HCT116 (cell line): ENCODE data around the gene MADD. TPM values are rescaled to one million over a fixed set of nuclear protein-coding genes. Genes with fewer than 3 reads are reported as not detected.

Experiments used
- ATAC-seq: fragments of 200-7000 bp; cut with Tn5 transposase; 2 replicates; pipeline ENCODE4 v1.9.1; 2020; ENCODE audit warnings: mild to moderate bottlenecking, moderate library complexity
- BruUV-seq: library from RNA; stranded (reverse); fragments of 400-500 nt; replicated peaks from 2 replicates; lab custom pipeline; 2021; lab: Mats Ljungman, UMichigan
- CTCF ChIA-PET: fragments of 300-600 bp; sonication (Branson Sonifier 250); formaldehyde crosslinking; loops from one replicate; lab custom pipeline; 2021; ENCODE audit warnings: antibody characterized with exemption; lab: Charles Lee
- POLR2A ChIA-PET: fragments of 300-600, 350-600 bp; sonication (Branson Sonifier 250); formaldehyde crosslinking; loops from one replicate; lab custom pipeline; 2021; ENCODE audit warnings: antibody characterized with exemption; lab: Charles Lee
- RAD21 ChIA-PET, 2 experiments: fragments of 300-600 bp; sonication (Branson Sonifier 250); formaldehyde crosslinking; loops; one replicate each; lab custom pipeline; 2023; ENCODE audit warnings: low total read pairs in 2 of 2; ENCODE audit not compliant: uncharacterized antibody in 2 of 2, unreplicated experiment in 2 of 2, low non-redundant PET in 1 of 2; lab: Charles Lee
- DNase-seq: peaks from one replicate; pipeline ENCODE4 v3.0.0-alpha.2; 2010; ENCODE audit warnings: low read depth, low spot score
- H2AFZ ChIP-seq: fragments of 200-600 bp; shearing (Covaris generic), sonication (generic); 2 replicates; pipeline ENCODE4 v1.6.1; 2017; ENCODE audit warnings: low read depth, mixed run types, mixed read lengths, antibody characterized with exemption, low read length; ENCODE audit not compliant: poor library complexity, severe bottlenecking
- H3K27ac ChIP-seq: 2 replicates; pipeline ENCODE4 v1.5.1; 2012; ENCODE audit warnings: low read depth, low read length
- H3K27me3 ChIP-seq: fragments of 200-600 bp; sonication (generic); 2 replicates; pipeline ENCODE4 v1.6.1; 2016; ENCODE audit warnings: mixed run types, low read length, mixed read lengths; ENCODE audit not compliant: insufficient read depth
- H3K36me3 ChIP-seq, 2 experiments: fragments of 200-500 bp in 1 of 2; fragments of 200-600 bp in 1 of 2; sonication (Bioruptor generic) in 1 of 2; sonication (generic) in 1 of 2; 2 replicates each; pipeline versions ENCODE4 v1.5.1 to v1.6.1; 2014 to 2016; ENCODE audit warnings: low read length in 2 of 2, inconsistent platforms in 1 of 2, mixed read lengths in 1 of 2, mixed run types in 1 of 2; ENCODE audit not compliant: insufficient read depth in 2 of 2, control insufficient read depth in 1 of 2
- H3K4me1 ChIP-seq, 2 experiments: fragments of 200-600 bp in 1 of 2; sonication (generic) in 1 of 2; 2 replicates each; pipeline versions ENCODE4 v1.5.1 to v1.6.1; 2012 to 2017; ENCODE audit warnings: low read length in 2 of 2, inconsistent platforms in 1 of 2, mild to moderate bottlenecking in 1 of 2, mixed read lengths in 1 of 2, mixed run types in 1 of 2, moderate library complexity in 1 of 2; ENCODE audit not compliant: insufficient read depth in 2 of 2, control insufficient read depth in 1 of 2
- H3K4me2 ChIP-seq: fragments of 200-600 bp; sonication (generic); 2 replicates; pipeline ENCODE4 v1.6.1; 2017; ENCODE audit warnings: mixed run types, low read length, mixed read lengths
- H3K4me3 ChIP-seq, 2 experiments: fragments of 200-600 bp in 1 of 2; sonication (generic) in 1 of 2; replicated peaks in 1 of 2; 2 replicates each; pipeline ENCODE4 v1.5.1; 2011 to 2016; ENCODE audit warnings: low read length in 2 of 2, control low read depth in 1 of 2, low read depth in 1 of 2, mild to moderate bottlenecking in 1 of 2, mixed read lengths in 1 of 2, mixed run types in 1 of 2
- H3K79me2 ChIP-seq: fragments of 200-600 bp; sonication (generic); 2 replicates; pipeline ENCODE4 v1.6.1; 2017; ENCODE audit warnings: mild to moderate bottlenecking, mixed run types, low read length, moderate library complexity, mixed read lengths; ENCODE audit not compliant: insufficient read depth
- H3K9ac ChIP-seq: fragments of 200-600 bp; sonication (generic); 2 replicates; pipeline ENCODE4 v1.6.1; 2016; ENCODE audit warnings: low read length, mixed read lengths
- H3K9me2 ChIP-seq: fragments of 200-600 bp; sonication (generic), shearing (Covaris generic); 2 replicates; pipeline ENCODE4 v1.6.1; 2017; ENCODE audit warnings: mixed run types, mild to moderate bottlenecking, moderate library complexity; ENCODE audit not compliant: insufficient read depth
- H3K9me3 ChIP-seq, 2 experiments: fragments of 200-500 bp in 1 of 2; fragments of 200-600 bp in 1 of 2; sonication (Bioruptor generic) in 1 of 2; sonication (generic) in 1 of 2; 2 replicates each; pipeline ENCODE4 v1.6.1; 2014 to 2017; ENCODE audit warnings: low read length in 2 of 2, mixed read lengths in 2 of 2, inconsistent platforms in 1 of 2, low read depth in 1 of 2, mild to moderate bottlenecking in 1 of 2, mixed run types in 1 of 2, moderate library complexity in 1 of 2; ENCODE audit not compliant: control insufficient read depth in 1 of 2, insufficient read depth in 1 of 2
- H4K20me1 ChIP-seq: fragments of 200-600 bp; sonication (generic), shearing (Covaris generic); 2 replicates; pipeline ENCODE4 v1.6.1; 2017; ENCODE audit warnings: mixed run types, mild to moderate bottlenecking, moderate library complexity; ENCODE audit not compliant: insufficient read depth
- CBX3 ChIP-seq: IDR thresholded peaks from 2 replicates; pipeline ENCODE4 v1.6.1; 2012; ENCODE audit warnings: low read depth
- CEBPB ChIP-seq: IDR thresholded peaks from 2 replicates; pipeline ENCODE4 v1.6.1; 2012; ENCODE audit warnings: low read depth
- ELF1 ChIP-seq: IDR thresholded peaks from 2 replicates; pipeline ENCODE4 v1.6.1; 2012; ENCODE audit warnings: low read depth, borderline replicate concordance
- EZH2phosphoT487 ChIP-seq: fragments of 200-600 bp; IDR thresholded peaks from 2 replicates; pipeline ENCODE4 v1.6.1; 2018; ENCODE audit warnings: antibody characterized with exemption, borderline replicate concordance
- FOSL1 ChIP-seq: IDR thresholded peaks from 2 replicates; pipeline ENCODE4 v1.6.1; 2012; ENCODE audit warnings: low read depth
- JUND ChIP-seq: IDR thresholded peaks from 2 replicates; pipeline ENCODE4 v1.6.1; 2012
- POLR2AphosphoS5 ChIP-seq: IDR thresholded peaks from 2 replicates; pipeline ENCODE4 v1.6.1; 2011; ENCODE audit warnings: mild to moderate bottlenecking, low read depth, low read length, moderate library complexity
- RAD21 ChIP-seq: IDR thresholded peaks from 2 replicates; pipeline ENCODE4 v1.6.1; 2012; ENCODE audit warnings: low read depth, mild to moderate bottlenecking
- SP1 ChIP-seq: IDR thresholded peaks from 2 replicates; pipeline ENCODE4 v1.6.1; 2012; ENCODE audit warnings: low read depth
- SRF ChIP-seq: IDR thresholded peaks from 2 replicates; pipeline ENCODE4 v1.6.1; 2012; ENCODE audit warnings: low read depth
- TCF7L2 ChIP-seq: IDR thresholded peaks from 2 replicates; pipeline ENCODE4 v1.7.0; 2011; ENCODE audit warnings: borderline replicate concordance, inconsistent platforms; ENCODE audit not compliant: insufficient read depth, insufficient read length; ENCODE audit errors: extremely low read depth
- ZNF274 ChIP-seq: fragments of 200-500 bp; sonication (Bioruptor generic); IDR thresholded peaks from 2 replicates; pipeline ENCODE4 v1.6.1; 2014; ENCODE audit warnings: mild to moderate bottlenecking, low read depth, low read length, inconsistent platforms
- intact Hi-C: fragments of 100-400 bp; cut with micrococcal nuclease; formaldehyde crosslinking; loops from 2 replicates; pipeline ENCODE4 v1.10.0; 2022
- total RNA-seq: library from RNA; stranded (reverse); gene quantifications from one replicate; pipeline ENCODE4 v1.2.1, GENCODE V29; 2021; ENCODE audit not compliant: unreplicated experiment
- TF ChIP-seq, protein P1 (sequence below): IDR thresholded peaks from 2 replicates; pipeline ENCODE4 v1.6.1; 2012
- TF ChIP-seq, protein P2 (sequence below), 3 experiments: fragments of 200-600 bp in 1 of 3; sonication (generic) in 1 of 3; IDR thresholded peaks in 2 of 3; conservative IDR thresholded peaks in 1 of 3; 2 replicates each; pipeline ENCODE4 v1.5.1; 2012 to 2017; ENCODE audit warnings: low read depth in 2 of 3, low read length in 2 of 3, antibody characterized with exemption in 1 of 3, borderline replicate concordance in 1 of 3, control low read depth in 1 of 3, mild to moderate bottlenecking in 1 of 3, mixed read lengths in 1 of 3, mixed run types in 1 of 3, moderate library complexity in 1 of 3; ENCODE audit not compliant: insufficient read depth in 1 of 3
- TF ChIP-seq, protein P3 (sequence below): IDR thresholded peaks from 2 replicates; pipeline ENCODE4 v1.6.1; 2012; ENCODE audit warnings: low read depth
- TF ChIP-seq, protein P4 (sequence below): IDR thresholded peaks from 2 replicates; pipeline ENCODE4 v1.6.1; 2012

Gene MADD
- total RNA-seq, 1 experiment from 2014 or later: 37.1 TPM

DNA sequence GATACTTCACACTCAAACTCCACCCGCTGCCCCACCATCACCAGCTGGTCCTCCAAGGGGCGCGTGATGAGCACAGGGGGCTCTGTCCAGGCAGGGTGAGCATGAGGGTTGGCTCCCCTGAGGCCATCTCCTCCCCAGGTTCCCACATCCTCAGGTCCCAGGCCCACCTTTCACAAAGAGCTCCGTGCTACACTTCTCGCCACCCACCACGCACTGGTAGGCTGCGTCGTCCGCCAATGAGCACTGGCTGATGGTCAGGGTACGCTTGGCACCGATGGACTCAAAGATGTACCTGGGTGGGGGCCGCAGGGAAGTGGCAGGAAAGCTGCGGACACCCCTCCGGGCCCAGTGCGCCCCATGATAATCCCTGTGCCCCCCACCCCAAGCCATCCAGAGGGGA is 72.9 kb downstream of the MADD start:
- no peak overlapping the region for H3K4me2 ChIP-seq
- BruUV-seq: no TSS peak
- H3K27ac ChIP-seq: no peak overlapping the region
- no peaks in the 10 kb centered on the region for H3K79me2 ChIP-seq
- ATAC-seq (no peak), DNase-seq (no peak)
- TF ChIP-seq FOSL1: no peak
- TF ChIP-seq POLR2AphosphoS5: no peak
- TF ChIP-seq SRF: no peak
- no peak for TF ChIP-seq EZH2phosphoT487
- intact Hi-C loops: no loop called here
- ChIA-PET POLR2A (no interaction called here), RAD21 (no interaction called here), CTCF (no interaction called here)
- H3K4me1 ChIP-seq: no peaks in the 10 kb centered on the region; a peak in 1 of 4 replicates
- no peak overlapping the region for H2AFZ ChIP-seq
- H3K27me3 ChIP-seq: no peaks in the 10 kb centered on the region
- H4K20me1 ChIP-seq: no peaks in the 10 kb centered on the region
- H3K9me2 ChIP-seq: no peaks in the 10 kb centered on the region
- H3K9ac ChIP-seq: no peak overlapping the region
- no peak overlapping the region for H3K4me3 ChIP-seq
- H3K36me3 ChIP-seq: no peaks in the 10 kb centered on the region
- no peaks in the 10 kb centered on the region for H3K9me3 ChIP-seq

DNA sequence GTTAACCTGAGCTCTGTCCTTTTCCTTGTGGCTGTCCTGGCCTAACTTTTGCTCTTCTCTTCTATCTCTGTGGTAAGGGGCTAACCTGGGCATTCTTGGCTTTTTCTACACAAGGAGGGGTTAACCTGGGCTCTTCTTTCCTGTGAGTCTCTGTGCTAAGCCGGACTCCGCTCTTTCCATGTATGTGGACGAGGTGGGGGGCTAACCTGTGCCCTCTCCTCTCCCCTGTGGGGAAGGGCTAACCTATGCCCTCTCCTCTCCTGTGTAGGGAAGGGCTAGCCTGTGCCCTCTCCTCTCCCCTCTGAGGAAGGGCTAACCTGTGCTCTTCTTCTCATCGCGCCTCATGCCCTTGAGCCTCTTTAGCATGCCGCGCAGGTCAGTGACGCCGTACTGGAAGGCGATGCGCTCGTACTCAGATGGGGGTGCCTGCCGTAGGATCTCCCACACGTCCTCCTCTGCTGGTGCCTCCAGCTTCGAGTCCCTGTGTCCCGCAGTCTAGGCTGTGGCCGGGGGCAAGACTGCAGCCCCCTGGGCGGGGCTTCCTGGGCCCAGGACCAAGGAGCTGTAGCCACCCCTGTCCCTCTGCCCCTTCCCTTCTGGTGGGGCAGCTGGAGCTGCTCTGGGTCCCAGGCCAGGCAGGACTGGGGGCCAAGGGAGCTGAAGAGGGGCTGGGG is 76.1 kb downstream of the MADD start:
- no peak for DNase-seq
- Histone ChIP-seq H3K27me3 (no peaks in the 10 kb centered on the region), H3K36me3 (no peaks in the 10 kb centered on the region), H3K9me3 (no peaks in the 10 kb centered on the region), H3K4me1 (no peaks in the 10 kb centered on the region), H3K4me2 (no peak overlapping the region), H2AFZ (no peak overlapping the region), H4K20me1 (no peaks in the 10 kb centered on the region), H3K9me2 (no peaks in the 10 kb centered on the region), H3K27ac (no peak overlapping the region), H3K9ac (no peak overlapping the region), H3K4me3 (no peak overlapping the region), H3K79me2 (no peaks in the 10 kb centered on the region)
- CTCF ChIA-PET: no interaction called here
- RAD21 ChIA-PET: no interaction called here
- no TSS peak for BruUV-seq
- POLR2A ChIA-PET: no interaction called here
- ATAC-seq: no peak
- intact Hi-C loops: no loop called here
- TF ChIP-seq, protein P1, sequence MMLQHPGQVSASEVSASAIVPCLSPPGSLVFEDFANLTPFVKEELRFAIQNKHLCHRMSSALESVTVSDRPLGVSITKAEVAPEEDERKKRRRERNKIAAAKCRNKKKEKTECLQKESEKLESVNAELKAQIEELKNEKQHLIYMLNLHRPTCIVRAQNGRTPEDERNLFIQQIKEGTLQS: no peak
- TF ChIP-seq CEBPB (no peak), JUND (no peak), EZH2phosphoT487 (no peak), TCF7L2 (no peak), ELF1 (no peak), CBX3 (no peak), RAD21 (no peak), ZNF274 (no peak), SP1 (no peak)
- TF ChIP-seq, protein P2, sequence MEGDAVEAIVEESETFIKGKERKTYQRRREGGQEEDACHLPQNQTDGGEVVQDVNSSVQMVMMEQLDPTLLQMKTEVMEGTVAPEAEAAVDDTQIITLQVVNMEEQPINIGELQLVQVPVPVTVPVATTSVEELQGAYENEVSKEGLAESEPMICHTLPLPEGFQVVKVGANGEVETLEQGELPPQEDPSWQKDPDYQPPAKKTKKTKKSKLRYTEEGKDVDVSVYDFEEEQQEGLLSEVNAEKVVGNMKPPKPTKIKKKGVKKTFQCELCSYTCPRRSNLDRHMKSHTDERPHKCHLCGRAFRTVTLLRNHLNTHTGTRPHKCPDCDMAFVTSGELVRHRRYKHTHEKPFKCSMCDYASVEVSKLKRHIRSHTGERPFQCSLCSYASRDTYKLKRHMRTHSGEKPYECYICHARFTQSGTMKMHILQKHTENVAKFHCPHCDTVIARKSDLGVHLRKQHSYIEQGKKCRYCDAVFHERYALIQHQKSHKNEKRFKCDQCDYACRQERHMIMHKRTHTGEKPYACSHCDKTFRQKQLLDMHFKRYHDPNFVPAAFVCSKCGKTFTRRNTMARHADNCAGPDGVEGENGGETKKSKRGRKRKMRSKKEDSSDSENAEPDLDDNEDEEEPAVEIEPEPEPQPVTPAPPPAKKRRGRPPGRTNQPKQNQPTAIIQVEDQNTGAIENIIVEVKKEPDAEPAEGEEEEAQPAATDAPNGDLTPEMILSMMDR (IDR thresholded peaks at IDR 0.05 in 2 of 3, conservative IDR thresholded peaks at IDR 0.05 in 1 of 3; ENCODE audit: borderline replicate concordance in 1 of 3, insufficient read depth in 1 of 3, low read depth in 2 of 3, low read length in 2 of 3): no peak
- TF ChIP-seq, protein P3, sequence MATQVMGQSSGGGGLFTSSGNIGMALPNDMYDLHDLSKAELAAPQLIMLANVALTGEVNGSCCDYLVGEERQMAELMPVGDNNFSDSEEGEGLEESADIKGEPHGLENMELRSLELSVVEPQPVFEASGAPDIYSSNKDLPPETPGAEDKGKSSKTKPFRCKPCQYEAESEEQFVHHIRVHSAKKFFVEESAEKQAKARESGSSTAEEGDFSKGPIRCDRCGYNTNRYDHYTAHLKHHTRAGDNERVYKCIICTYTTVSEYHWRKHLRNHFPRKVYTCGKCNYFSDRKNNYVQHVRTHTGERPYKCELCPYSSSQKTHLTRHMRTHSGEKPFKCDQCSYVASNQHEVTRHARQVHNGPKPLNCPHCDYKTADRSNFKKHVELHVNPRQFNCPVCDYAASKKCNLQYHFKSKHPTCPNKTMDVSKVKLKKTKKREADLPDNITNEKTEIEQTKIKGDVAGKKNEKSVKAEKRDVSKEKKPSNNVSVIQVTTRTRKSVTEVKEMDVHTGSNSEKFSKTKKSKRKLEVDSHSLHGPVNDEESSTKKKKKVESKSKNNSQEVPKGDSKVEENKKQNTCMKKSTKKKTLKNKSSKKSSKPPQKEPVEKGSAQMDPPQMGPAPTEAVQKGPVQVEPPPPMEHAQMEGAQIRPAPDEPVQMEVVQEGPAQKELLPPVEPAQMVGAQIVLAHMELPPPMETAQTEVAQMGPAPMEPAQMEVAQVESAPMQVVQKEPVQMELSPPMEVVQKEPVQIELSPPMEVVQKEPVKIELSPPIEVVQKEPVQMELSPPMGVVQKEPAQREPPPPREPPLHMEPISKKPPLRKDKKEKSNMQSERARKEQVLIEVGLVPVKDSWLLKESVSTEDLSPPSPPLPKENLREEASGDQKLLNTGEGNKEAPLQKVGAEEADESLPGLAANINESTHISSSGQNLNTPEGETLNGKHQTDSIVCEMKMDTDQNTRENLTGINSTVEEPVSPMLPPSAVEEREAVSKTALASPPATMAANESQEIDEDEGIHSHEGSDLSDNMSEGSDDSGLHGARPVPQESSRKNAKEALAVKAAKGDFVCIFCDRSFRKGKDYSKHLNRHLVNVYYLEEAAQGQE: no peak
- TF ChIP-seq, protein P4, sequence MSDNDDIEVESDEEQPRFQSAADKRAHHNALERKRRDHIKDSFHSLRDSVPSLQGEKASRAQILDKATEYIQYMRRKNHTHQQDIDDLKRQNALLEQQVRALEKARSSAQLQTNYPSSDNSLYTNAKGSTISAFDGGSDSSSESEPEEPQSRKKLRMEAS: no peak
